ENCODE data around the gene HOXA9. TPM values are rescaled to one million over a fixed set of nuclear protein-coding genes. Genes with fewer than 3 reads are reported as not detected.
A peak's percentile ranks its signal among the peaks of the same experiment; 100 is the strongest.

Gene HOXA9
- polyA plus RNA-seq, 1 of the 3 experiments (the other 2 are of a cell fraction), result not detected

DNA sequence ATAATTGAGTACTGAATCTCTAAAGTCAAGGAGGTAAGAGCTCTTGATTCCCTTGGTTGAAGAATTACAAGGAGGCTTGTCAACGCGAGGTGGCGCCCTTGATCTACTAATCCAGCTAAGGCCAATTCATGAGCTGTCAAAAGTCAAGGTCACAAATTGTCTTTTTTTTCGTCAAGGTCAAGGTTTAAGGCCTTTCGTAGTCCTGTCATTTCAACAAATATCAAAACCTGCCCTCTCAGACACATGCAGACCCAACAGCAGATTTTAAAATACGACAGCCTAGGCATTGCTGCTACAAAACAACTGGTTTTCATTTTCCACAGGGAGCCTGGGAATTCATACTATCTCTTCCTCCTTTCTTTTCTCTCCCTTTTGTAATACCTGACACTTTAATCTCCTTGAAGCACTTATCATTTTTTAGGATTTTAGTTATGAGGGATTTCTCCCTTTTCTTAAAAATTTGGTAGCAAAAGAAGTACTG, 31.0 kb upstream of the HOXA9 start (continued):
- TF ChIP-seq CHD2 (IDR thresholded peaks at IDR 0.05; ENCODE audit: low read length, partially characterized antibody) (peak; percentile 32), MEF2A (IDR thresholded peaks at IDR 0.05; ENCODE audit: borderline replicate concordance, low read depth) (no peak), MXI1 (IDR thresholded peaks at IDR 0.05; ENCODE audit: low read depth, low read length) (peak; percentile 33), RFX5 (IDR thresholded peaks at IDR 0.05; ENCODE audit: low read length) (peak; percentile 53; the same call in 1 of the 2 replicates), ELF1 (IDR thresholded peaks at IDR 0.05) (no peak), SMC3 (IDR thresholded peaks at IDR 0.05; ENCODE audit: low read depth, low read length) (peak; percentile 78), YY1 (IDR thresholded peaks at IDR 0.05; ENCODE audit: low read depth) (no peak), NRF1 (IDR thresholded peaks at IDR 0.05; ENCODE audit: low read depth, low read length) (no peak; the same call in 1 of the 2 replicates), GATA2 (CRISPR knock-in tag; IDR thresholded peaks at IDR 0.05) (no peak)
- TF ChIP-seq, protein P1, sequence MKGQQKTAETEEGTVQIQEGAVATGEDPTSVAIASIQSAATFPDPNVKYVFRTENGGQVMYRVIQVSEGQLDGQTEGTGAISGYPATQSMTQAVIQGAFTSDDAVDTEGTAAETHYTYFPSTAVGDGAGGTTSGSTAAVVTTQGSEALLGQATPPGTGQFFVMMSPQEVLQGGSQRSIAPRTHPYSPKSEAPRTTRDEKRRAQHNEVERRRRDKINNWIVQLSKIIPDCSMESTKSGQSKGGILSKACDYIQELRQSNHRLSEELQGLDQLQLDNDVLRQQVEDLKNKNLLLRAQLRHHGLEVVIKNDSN (IDR thresholded peaks at IDR 0.05; ENCODE audit: borderline replicate concordance, low read depth), result no peak

DNA sequence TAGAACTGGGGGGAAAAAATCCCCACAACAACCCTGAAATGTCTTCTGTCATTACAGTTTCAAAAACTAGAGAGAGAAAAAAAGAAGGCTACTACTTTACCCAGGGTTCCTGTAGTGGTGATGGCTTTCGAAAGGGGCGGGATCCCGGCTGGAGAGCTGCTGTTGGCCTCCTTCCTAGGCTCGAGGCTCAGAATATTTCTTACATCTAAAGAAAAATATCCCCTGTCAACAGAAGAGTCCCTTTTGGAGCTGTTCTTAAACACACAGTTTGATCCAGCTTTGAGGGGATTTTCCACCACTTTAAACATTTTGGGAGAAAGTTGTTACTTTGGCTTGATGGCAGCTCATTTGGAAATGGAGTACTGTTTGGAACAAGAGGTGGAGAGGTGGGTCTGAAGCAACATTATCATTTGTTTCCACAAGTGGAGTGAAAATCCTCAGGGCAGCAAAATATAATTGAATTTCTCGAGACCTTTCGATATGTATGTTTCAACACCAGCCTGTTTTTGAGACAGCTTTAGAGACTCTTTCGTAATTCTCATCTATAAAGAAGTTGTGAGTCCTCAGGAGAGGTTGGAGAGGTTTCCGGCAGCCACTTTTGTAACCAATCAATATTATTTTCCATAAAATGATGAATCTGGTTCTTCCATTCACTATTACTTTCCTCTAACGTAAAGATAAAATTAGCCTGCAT, 29.5 kb upstream of the HOXA9 start:
- no peak for DNase-seq
- peaks cover 84% of the 10 kb centered on the region for H3K27me3 ChIP-seq (ENCODE audit: insufficient read depth)
- TF ChIP-seq TEAD4 (IDR thresholded peaks at IDR 0.05; ENCODE audit: borderline replicate concordance, insufficient read depth) (no peak), RCOR1 (IDR thresholded peaks at IDR 0.05; ENCODE audit: low read length) (no peak), TAF1 (IDR thresholded peaks at IDR 0.05; ENCODE audit: borderline replicate concordance, low read depth, low read length) (no peak), SMC3 (IDR thresholded peaks at IDR 0.05; ENCODE audit: low read depth, low read length) (no peak), MEF2A (IDR thresholded peaks at IDR 0.05; ENCODE audit: borderline replicate concordance, low read depth) (no peak), RFX5 (IDR thresholded peaks at IDR 0.05; ENCODE audit: low read length) (no peak), POLR2AphosphoS5 (IDR thresholded peaks at IDR 0.05; ENCODE audit: low read depth, low read length) (no peak), JUND (IDR thresholded peaks at IDR 0.05) (no peak), FOXM1 (IDR thresholded peaks at IDR 0.05; ENCODE audit: low read depth) (no peak), CHD2 (IDR thresholded peaks at IDR 0.05; ENCODE audit: low read length, partially characterized antibody) (no peak), GABPA (IDR thresholded peaks at IDR 0.05; ENCODE audit: low read depth) (no peak), RAD21 (IDR thresholded peaks at IDR 0.05; ENCODE audit: low read length) (no peak)
- TF ChIP-seq, protein P2, sequence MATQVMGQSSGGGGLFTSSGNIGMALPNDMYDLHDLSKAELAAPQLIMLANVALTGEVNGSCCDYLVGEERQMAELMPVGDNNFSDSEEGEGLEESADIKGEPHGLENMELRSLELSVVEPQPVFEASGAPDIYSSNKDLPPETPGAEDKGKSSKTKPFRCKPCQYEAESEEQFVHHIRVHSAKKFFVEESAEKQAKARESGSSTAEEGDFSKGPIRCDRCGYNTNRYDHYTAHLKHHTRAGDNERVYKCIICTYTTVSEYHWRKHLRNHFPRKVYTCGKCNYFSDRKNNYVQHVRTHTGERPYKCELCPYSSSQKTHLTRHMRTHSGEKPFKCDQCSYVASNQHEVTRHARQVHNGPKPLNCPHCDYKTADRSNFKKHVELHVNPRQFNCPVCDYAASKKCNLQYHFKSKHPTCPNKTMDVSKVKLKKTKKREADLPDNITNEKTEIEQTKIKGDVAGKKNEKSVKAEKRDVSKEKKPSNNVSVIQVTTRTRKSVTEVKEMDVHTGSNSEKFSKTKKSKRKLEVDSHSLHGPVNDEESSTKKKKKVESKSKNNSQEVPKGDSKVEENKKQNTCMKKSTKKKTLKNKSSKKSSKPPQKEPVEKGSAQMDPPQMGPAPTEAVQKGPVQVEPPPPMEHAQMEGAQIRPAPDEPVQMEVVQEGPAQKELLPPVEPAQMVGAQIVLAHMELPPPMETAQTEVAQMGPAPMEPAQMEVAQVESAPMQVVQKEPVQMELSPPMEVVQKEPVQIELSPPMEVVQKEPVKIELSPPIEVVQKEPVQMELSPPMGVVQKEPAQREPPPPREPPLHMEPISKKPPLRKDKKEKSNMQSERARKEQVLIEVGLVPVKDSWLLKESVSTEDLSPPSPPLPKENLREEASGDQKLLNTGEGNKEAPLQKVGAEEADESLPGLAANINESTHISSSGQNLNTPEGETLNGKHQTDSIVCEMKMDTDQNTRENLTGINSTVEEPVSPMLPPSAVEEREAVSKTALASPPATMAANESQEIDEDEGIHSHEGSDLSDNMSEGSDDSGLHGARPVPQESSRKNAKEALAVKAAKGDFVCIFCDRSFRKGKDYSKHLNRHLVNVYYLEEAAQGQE (IDR thresholded peaks at IDR 0.05; ENCODE audit: low read depth, low read length), result no peak
- TF ChIP-seq, protein P3, sequence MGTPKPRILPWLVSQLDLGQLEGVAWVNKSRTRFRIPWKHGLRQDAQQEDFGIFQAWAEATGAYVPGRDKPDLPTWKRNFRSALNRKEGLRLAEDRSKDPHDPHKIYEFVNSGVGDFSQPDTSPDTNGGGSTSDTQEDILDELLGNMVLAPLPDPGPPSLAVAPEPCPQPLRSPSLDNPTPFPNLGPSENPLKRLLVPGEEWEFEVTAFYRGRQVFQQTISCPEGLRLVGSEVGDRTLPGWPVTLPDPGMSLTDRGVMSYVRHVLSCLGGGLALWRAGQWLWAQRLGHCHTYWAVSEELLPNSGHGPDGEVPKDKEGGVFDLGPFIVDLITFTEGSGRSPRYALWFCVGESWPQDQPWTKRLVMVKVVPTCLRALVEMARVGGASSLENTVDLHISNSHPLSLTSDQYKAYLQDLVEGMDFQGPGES (IDR thresholded peaks at IDR 0.05; ENCODE audit: low read depth, low read length), result no peak
- TF ChIP-seq, protein P4, sequence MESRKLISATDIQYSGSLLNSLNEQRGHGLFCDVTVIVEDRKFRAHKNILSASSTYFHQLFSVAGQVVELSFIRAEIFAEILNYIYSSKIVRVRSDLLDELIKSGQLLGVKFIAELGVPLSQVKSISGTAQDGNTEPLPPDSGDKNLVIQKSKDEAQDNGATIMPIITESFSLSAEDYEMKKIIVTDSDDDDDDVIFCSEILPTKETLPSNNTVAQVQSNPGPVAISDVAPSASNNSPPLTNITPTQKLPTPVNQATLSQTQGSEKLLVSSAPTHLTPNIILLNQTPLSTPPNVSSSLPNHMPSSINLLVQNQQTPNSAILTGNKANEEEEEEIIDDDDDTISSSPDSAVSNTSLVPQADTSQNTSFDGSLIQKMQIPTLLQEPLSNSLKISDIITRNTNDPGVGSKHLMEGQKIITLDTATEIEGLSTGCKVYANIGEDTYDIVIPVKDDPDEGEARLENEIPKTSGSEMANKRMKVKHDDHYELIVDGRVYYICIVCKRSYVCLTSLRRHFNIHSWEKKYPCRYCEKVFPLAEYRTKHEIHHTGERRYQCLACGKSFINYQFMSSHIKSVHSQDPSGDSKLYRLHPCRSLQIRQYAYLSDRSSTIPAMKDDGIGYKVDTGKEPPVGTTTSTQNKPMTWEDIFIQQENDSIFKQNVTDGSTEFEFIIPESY (IDR thresholded peaks at IDR 0.05; ENCODE audit: borderline replicate concordance, low read depth), result no peak
- TF ChIP-seq, protein P5, sequence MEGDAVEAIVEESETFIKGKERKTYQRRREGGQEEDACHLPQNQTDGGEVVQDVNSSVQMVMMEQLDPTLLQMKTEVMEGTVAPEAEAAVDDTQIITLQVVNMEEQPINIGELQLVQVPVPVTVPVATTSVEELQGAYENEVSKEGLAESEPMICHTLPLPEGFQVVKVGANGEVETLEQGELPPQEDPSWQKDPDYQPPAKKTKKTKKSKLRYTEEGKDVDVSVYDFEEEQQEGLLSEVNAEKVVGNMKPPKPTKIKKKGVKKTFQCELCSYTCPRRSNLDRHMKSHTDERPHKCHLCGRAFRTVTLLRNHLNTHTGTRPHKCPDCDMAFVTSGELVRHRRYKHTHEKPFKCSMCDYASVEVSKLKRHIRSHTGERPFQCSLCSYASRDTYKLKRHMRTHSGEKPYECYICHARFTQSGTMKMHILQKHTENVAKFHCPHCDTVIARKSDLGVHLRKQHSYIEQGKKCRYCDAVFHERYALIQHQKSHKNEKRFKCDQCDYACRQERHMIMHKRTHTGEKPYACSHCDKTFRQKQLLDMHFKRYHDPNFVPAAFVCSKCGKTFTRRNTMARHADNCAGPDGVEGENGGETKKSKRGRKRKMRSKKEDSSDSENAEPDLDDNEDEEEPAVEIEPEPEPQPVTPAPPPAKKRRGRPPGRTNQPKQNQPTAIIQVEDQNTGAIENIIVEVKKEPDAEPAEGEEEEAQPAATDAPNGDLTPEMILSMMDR (IDR thresholded peaks at IDR 0.05), result no peak
- H3K27ac ChIP-seq (ENCODE audit: low read depth in 2 of 2, low read length in 1 of 2), result no peak overlapping the region
- POLR2A ChIA-PET, result no interaction called here
- 13% methylated on average over 9 of the region's 9 CpGs for WGBS (ENCODE audit: low lambda C conversion rate)
- no peak overlapping the region for H2AFZ ChIP-seq (ENCODE audit: low read depth)
- H3K9me2 ChIP-seq, result no peaks in the 10 kb centered on the region
- CTCF ChIA-PET, result interaction anchor here (0.7 to 10.7 kb wide), 26 partner anchors 8 to 902 kb away, joined by 3 to 84 read pairs (median 7); partner anchors contain the start of genes HOXA11 and HOXA5
- H3K9ac ChIP-seq, result no peak overlapping the region
- peaks cover 8% of the 10 kb centered on the region for H3F3A ChIP-seq (replicated peaks; ENCODE audit: insufficient read depth)
- no peak overlapping the region for H3K4me2 ChIP-seq
- H3K4me1 ChIP-seq (ENCODE audit: control insufficient read depth in 1 of 2, insufficient read depth in 2 of 2, low read depth in 1 of 2, low read length in 1 of 2), result peaks cover 0 to 4% of the 10 kb centered on the region in 2 experiments; a peak in 1 of 4 replicates
- H3K36me3 ChIP-seq (replicated peaks in 1 of 2; ENCODE audit: control insufficient read depth in 1 of 2, insufficient read depth in 2 of 2, low read length in 1 of 2), result no peaks in the 10 kb centered on the region
- H3K4me3 ChIP-seq (ENCODE audit: low read depth in 2 of 2, low read length in 1 of 2), result no peak overlapping the region
- H4K20me1 ChIP-seq (ENCODE audit: insufficient read depth), result peaks cover 5% of the 10 kb centered on the region; the same call in 1 of the 2 replicates
- no peaks in the 10 kb centered on the region for H3K79me2 ChIP-seq (ENCODE audit: insufficient read depth)
- no peaks in the 10 kb centered on the region for H3K9me3 ChIP-seq
